ENCODE results near the gene CTTNBP2NL. TPM values are rescaled to one million over a fixed set of nuclear protein-coding genes. Genes with fewer than 3 reads are reported as not detected.

The CTTNBP2NL gene
- total and polyA plus RNA-seq, 2 experiments from 2014 or later: 18.5 to 31.0 TPM

DNA sequence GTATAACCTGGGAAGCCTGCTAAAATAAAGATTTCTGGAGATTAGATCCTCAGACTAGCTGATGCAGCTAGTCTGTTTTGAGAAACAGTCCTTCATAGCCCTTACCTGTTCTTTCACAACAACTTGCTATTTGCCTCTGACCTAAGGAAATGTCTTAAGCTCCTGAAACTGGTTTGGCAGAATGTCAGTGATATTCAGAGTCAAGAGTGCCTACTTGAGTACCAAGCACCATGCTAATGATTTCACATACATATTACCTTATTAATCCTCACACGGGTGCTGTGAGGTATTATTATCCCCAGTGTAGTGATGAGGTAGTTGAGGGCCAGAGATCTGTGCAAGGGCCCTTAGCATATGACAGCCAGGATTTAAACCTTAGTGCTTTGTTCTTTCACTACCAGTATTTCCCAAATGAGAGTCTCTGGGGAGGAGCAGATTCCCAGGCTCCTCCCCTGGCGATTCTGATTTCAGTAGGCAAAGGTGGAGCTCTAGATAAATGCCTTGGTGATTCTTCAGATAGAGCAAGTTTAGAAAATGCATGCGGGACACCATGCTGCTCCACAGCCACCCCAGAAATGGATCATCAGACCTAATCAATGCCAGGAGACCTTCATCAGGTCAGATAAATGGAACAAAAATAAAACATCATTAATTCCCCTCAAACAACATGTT is 65.3 kb downstream of the CTTNBP2NL start:
- H3K4me3 Mint-ChIP-seq: peak overlapping the region; percentile 46; the same call in 2 of the 3 replicates
- H3K79me2 ChIP-seq (replicated peaks; ENCODE audit: insufficient read depth): no peaks in the 10 kb centered on the region
- peak overlapping the region; percentile 61 for H3K4me2 ChIP-seq
- TF ChIP-seq ZNF331 (CRISPR knock-in tag; IDR thresholded peaks at IDR 0.05; ENCODE audit: low read depth) (no peak), JUNB (IDR thresholded peaks at IDR 0.05; ENCODE audit: unreplicated experiment) (no peak), STAT1 (IDR thresholded peaks at IDR 0.05; ENCODE audit: unreplicated experiment) (no peak), POLR2AphosphoS5 (IDR thresholded peaks at IDR 0.05; ENCODE audit: low read depth) (no peak), ZNF114 (CRISPR knock-in tag; IDR thresholded peaks at IDR 0.05) (no peak), EZH2phosphoT487 (IDR thresholded peaks at IDR 0.05; ENCODE audit: unreplicated experiment) (no peak), CTCF (conservative IDR thresholded peaks at IDR 0.05; ENCODE audit: low read depth in 2 of 2) (no peak), NANOG (IDR thresholded peaks at IDR 0.05; ENCODE audit: borderline replicate concordance) (no peak), CREB1 (CRISPR knock-in tag; IDR thresholded peaks at IDR 0.05; ENCODE audit: low read depth) (no peak), EZH2 (IDR thresholded peaks at IDR 0.05; ENCODE audit: low read depth, unreplicated experiment) (no peak)
- TF ChIP-seq, protein P1, sequence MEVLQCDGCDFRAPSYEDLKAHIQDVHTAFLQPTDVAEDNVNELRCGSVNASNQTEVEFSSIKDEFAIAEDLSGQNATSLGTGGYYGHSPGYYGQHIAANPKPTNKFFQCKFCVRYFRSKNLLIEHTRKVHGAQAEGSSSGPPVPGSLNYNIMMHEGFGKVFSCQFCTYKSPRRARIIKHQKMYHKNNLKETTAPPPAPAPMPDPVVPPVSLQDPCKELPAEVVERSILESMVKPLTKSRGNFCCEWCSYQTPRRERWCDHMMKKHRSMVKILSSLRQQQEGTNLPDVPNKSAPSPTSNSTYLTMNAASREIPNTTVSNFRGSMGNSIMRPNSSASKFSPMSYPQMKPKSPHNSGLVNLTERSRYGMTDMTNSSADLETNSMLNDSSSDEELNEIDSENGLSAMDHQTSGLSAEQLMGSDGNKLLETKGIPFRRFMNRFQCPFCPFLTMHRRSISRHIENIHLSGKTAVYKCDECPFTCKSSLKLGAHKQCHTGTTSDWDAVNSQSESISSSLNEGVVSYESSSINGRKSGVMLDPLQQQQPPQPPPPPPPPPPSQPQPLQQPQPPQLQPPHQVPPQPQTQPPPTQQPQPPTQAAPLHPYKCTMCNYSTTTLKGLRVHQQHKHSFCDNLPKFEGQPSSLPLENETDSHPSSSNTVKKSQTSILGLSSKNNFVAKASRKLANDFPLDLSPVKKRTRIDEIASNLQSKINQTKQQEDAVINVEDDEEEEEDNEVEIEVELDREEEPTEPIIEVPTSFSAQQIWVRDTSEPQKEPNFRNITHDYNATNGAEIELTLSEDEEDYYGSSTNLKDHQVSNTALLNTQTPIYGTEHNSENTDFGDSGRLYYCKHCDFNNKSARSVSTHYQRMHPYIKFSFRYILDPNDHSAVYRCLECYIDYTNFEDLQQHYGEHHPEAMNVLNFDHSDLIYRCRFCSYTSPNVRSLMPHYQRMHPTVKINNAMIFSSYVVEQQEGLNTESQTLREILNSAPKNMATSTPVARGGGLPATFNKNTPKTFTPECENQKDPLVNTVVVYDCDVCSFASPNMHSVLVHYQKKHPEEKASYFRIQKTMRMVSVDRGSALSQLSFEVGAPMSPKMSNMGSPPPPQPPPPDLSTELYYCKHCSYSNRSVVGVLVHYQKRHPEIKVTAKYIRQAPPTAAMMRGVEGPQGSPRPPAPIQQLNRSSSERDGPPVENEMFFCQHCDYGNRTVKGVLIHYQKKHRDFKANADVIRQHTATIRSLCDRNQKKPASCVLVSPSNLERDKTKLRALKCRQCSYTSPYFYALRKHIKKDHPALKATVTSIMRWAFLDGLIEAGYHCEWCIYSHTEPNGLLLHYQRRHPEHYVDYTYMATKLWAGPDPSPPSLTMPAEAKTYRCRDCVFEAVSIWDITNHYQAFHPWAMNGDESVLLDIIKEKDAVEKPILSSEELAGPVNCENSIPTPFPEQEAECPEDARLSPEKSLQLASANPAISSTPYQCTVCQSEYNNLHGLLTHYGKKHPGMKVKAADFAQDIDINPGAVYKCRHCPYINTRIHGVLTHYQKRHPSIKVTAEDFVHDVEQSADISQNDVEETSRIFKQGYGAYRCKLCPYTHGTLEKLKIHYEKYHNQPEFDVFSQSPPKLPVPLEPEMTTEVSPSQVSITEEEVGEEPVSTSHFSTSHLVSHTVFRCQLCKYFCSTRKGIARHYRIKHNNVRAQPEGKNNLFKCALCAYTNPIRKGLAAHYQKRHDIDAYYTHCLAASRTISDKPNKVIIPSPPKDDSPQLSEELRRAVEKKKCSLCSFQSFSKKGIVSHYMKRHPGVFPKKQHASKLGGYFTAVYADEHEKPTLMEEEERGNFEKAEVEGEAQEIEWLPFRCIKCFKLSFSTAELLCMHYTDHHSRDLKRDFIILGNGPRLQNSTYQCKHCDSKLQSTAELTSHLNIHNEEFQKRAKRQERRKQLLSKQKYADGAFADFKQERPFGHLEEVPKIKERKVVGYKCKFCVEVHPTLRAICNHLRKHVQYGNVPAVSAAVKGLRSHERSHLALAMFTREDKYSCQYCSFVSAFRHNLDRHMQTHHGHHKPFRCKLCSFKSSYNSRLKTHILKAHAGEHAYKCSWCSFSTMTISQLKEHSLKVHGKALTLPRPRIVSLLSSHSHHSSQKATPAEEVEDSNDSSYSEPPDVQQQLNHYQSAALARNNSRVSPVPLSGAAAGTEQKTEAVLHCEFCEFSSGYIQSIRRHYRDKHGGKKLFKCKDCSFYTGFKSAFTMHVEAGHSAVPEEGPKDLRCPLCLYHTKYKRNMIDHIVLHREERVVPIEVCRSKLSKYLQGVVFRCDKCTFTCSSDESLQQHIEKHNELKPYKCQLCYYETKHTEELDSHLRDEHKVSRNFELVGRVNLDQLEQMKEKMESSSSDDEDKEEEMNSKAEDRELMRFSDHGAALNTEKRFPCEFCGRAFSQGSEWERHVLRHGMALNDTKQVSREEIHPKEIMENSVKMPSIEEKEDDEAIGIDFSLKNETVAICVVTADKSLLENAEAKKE (CRISPR knock-in tag; IDR thresholded peaks at IDR 0.05): no peak
- TF ChIP-seq, protein P2, sequence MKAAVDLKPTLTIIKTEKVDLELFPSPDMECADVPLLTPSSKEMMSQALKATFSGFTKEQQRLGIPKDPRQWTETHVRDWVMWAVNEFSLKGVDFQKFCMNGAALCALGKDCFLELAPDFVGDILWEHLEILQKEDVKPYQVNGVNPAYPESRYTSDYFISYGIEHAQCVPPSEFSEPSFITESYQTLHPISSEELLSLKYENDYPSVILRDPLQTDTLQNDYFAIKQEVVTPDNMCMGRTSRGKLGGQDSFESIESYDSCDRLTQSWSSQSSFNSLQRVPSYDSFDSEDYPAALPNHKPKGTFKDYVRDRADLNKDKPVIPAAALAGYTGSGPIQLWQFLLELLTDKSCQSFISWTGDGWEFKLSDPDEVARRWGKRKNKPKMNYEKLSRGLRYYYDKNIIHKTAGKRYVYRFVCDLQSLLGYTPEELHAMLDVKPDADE (IDR thresholded peaks at IDR 0.05): no peak
- TF ChIP-seq, protein P3, sequence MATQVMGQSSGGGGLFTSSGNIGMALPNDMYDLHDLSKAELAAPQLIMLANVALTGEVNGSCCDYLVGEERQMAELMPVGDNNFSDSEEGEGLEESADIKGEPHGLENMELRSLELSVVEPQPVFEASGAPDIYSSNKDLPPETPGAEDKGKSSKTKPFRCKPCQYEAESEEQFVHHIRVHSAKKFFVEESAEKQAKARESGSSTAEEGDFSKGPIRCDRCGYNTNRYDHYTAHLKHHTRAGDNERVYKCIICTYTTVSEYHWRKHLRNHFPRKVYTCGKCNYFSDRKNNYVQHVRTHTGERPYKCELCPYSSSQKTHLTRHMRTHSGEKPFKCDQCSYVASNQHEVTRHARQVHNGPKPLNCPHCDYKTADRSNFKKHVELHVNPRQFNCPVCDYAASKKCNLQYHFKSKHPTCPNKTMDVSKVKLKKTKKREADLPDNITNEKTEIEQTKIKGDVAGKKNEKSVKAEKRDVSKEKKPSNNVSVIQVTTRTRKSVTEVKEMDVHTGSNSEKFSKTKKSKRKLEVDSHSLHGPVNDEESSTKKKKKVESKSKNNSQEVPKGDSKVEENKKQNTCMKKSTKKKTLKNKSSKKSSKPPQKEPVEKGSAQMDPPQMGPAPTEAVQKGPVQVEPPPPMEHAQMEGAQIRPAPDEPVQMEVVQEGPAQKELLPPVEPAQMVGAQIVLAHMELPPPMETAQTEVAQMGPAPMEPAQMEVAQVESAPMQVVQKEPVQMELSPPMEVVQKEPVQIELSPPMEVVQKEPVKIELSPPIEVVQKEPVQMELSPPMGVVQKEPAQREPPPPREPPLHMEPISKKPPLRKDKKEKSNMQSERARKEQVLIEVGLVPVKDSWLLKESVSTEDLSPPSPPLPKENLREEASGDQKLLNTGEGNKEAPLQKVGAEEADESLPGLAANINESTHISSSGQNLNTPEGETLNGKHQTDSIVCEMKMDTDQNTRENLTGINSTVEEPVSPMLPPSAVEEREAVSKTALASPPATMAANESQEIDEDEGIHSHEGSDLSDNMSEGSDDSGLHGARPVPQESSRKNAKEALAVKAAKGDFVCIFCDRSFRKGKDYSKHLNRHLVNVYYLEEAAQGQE (IDR thresholded peaks at IDR 0.05; ENCODE audit: unreplicated experiment): no peak
- DNase-seq (ENCODE audit: low spot score) (peak; percentile 63), ATAC-seq (peak; percentile 54)
- H3K9me2 ChIP-seq (ENCODE audit: insufficient read depth): no peaks in the 10 kb centered on the region
- H3K27ac ChIP-seq (ENCODE audit: low read depth): peak overlapping the region; percentile 56; the same call in 1 of the 2 replicates
- peaks cover 13% of the 10 kb centered on the region for H3K27me3 Mint-ChIP-seq (ENCODE audit: insufficient read depth, low read depth, poor library complexity)
- peaks cover 3% of the 10 kb centered on the region for H4K20me1 ChIP-seq (replicated peaks; ENCODE audit: insufficient read depth)
- H3K36me3 Mint-ChIP-seq (ENCODE audit: low read depth): peaks cover 9% of the 10 kb centered on the region
- peaks cover 41% of the 10 kb centered on the region for H3K4me1 Mint-ChIP-seq
- H3K27me3 ChIP-seq (ENCODE audit: insufficient read depth): peaks cover 7% of the 10 kb centered on the region
- H3K4me1 ChIP-seq (ENCODE audit: insufficient read depth): peaks cover 26% of the 10 kb centered on the region
- peak overlapping the region; percentile 11 for H3K27ac Mint-ChIP-seq
- H2AFZ ChIP-seq: no peak overlapping the region
- no peaks in the 10 kb centered on the region; the same call in 1 of the 2 replicates for H3K36me3 ChIP-seq (ENCODE audit: insufficient read depth)
- H3F3A ChIP-seq (replicated peaks; ENCODE audit: low read depth): no peaks in the 10 kb centered on the region; the same call in 1 of the 2 replicates
- H3K4me3 ChIP-seq: peak overlapping the region; percentile 8; the same call in 1 of the 2 replicates
- no peaks in the 10 kb centered on the region for H3K9me3 Mint-ChIP-seq
